HG03439 (cell line): Measurements from ENCODE around the gene MUC4.
"Not testable (repeated sequence)": the region's sequence is repeated elsewhere in the genome, so short reads cannot be mapped to it uniquely, and the experiment has no call there.

Source experiments
- ATAC-seq: cut with Tn5 transposase; IDR thresholded peaks from one replicate; pipeline ENCODE4 v1.9.1; 2021; ENCODE audit warnings: mild to moderate bottlenecking, moderate library complexity; ENCODE audit not compliant: unreplicated experiment

The MUC4 gene

GRCh38 chr3:195812366-195812765 lies 637 bp upstream of the MUC4 start:
- ATAC-seq: no peak

- ATAC-seq: no peak
These were observed 1.3 kb downstream of the MUC4 start for GRCh38 chr3:195810455-195810845.

- no peak for ATAC-seq
These were observed 1.8 kb downstream of the MUC4 start for GRCh38 chr3:195809796-195810454.

GRCh38 chr3:195809291-195809785 lies 2.4 kb downstream of the MUC4 start:
- no peak for ATAC-seq

- ATAC-seq: no peak
These were observed 2.9 kb downstream of the MUC4 start for GRCh38 chr3:195808741-195809290.

- no peak for ATAC-seq
These were observed 4.0 kb downstream of the MUC4 start for GRCh38 chr3:195807681-195808121.

- no peak for ATAC-seq
These were observed 4.9 kb downstream of the MUC4 start for GRCh38 chr3:195806916-195807231.

GRCh38 chr3:195806211-195806915 lies 5.4 kb downstream of the MUC4 start:
- no peak for ATAC-seq

- not testable (repeated sequence) for ATAC-seq
These were observed 6.1 kb downstream of the MUC4 start for GRCh38 chr3:195805588-195805987.

- ATAC-seq: no peak
These were observed 6.5 kb downstream of the MUC4 start for GRCh38 chr3:195805181-195805580.

- ATAC-seq: no peak
These were observed 8.3 kb downstream of the MUC4 start for GRCh38 chr3:195803289-195803908.

GRCh38 chr3:195802795-195803194 lies 8.9 kb downstream of the MUC4 start:
- ATAC-seq: no peak

GRCh38 chr3:195802261-195802701 lies 9.4 kb downstream of the MUC4 start:
- no peak for ATAC-seq

GRCh38 chr3:195801251-195802183 lies 10.2 kb downstream of the MUC4 start:
- ATAC-seq: no peak

- no peak for ATAC-seq
These were observed 11.5 kb downstream of the MUC4 start for GRCh38 chr3:195800240-195800639.

GRCh38 chr3:195796795-195797194 lies 14.9 kb downstream of the MUC4 start:
- no peak for ATAC-seq

GRCh38 chr3:195794708-195795107 lies 17.0 kb downstream of the MUC4 start:
- ATAC-seq: no peak

- not testable (repeated sequence) for ATAC-seq
These were observed 19.1 kb downstream of the MUC4 start for GRCh38 chr3:195792621-195793020.

GRCh38 chr3:195790901-195791300 lies 20.8 kb downstream of the MUC4 start:
- no peak for ATAC-seq

GRCh38 chr3:195788711-195789581 lies 22.8 kb downstream of the MUC4 start:
- ATAC-seq: no peak
